VCaP (cell line): ENCODE measurements around the gene KCTD16.

Source experiments
- H3K27ac ChIP-seq: fragments of 450-650 bp; 2 replicates; pipeline ENCODE4 v1.5.1; 2017
- CTCF ChIP-seq: fragments of 450-650 bp; conservative IDR thresholded peaks from 2 replicates; pipeline ENCODE4 v1.5.1; 2017; ENCODE audit warnings: mild to moderate bottlenecking, moderate library complexity

Gene KCTD16

GRCh38 chr5:144170276-144171024 lies at the start of gene KCTD16, which contains the start of gene YIPF5:
Gene KCTD16 (plus strand): TSS chr5:144170873.
Gene YIPF5 (minus strand): TSS chr5:144170659. CDS start chr5:144169955, 704 bp downstream.
- peak within 1 kb of the TSS; percentile 78 for H3K27ac ChIP-seq
- TF ChIP-seq CTCF = no peak

GRCh38 chr5:144121577-144121976 lies 49.1 kb upstream of the KCTD16 start:
- no peak for TF ChIP-seq CTCF
- no peak overlapping the region for H3K27ac ChIP-seq

GRCh38 chr5:144122081-144122480 lies 48.6 kb upstream of the KCTD16 start:
- H3K27ac ChIP-seq = no peak overlapping the region
- no peak for TF ChIP-seq CTCF

- TF ChIP-seq CTCF = no peak
- H3K27ac ChIP-seq = no peak overlapping the region; the same call in 1 of the 2 replicates
Measured at GRCh38 chr5:144122641-144123040, 48.0 kb upstream of the KCTD16 start.

- TF ChIP-seq CTCF = no peak
- H3K27ac ChIP-seq = peak overlapping the region; percentile 48
Measured at GRCh38 chr5:144125163-144125726, 45.4 kb upstream of the KCTD16 start.

- no peak for TF ChIP-seq CTCF
- peak overlapping the region; percentile 48 for H3K27ac ChIP-seq
Measured at GRCh38 chr5:144126707-144127106, 44.0 kb upstream of the KCTD16 start.

- no peak for TF ChIP-seq CTCF
- H3K27ac ChIP-seq = no peak overlapping the region
Measured at GRCh38 chr5:144128844-144129243, 41.8 kb upstream of the KCTD16 start.
